ENCODE data around the gene ANO1.

Gene ANO1

DNA sequence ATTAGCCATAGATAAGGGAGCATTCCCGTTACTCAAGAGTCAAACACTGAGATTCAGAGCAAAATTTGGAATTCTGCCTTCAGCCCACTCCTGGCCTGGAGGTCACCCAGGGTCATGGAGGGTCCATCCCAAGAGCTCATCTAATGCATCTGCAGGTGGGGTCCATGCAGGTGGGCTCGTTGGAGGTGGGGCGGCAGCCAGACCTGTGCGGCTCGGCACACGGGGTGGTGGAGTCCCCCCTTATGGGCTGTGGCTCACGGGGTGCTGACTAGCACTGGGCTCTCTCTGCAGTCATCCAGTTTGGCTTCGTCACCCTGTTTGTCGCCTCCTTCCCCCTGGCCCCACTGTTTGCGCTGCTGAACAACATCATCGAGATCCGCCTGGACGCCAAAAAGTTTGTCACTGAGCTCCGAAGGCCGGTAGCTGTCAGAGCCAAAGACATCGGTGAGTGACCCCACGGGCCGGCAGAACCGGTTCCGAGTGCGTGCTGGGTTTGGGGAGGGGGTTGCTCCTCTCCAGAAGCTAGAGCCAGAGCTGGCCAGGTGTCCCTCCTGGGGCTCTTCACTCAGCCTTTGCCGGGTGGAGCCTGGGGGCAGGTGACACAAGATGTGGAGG is 92.6 kb downstream of the ANO1 start:
- no peak for ATAC-seq
- no peak for TF ChIP-seq ZNF70 (CRISPR knock-in tag; IDR thresholded peaks at IDR 0.05)
- no peak for TF ChIP-seq ZNF565 (CRISPR knock-in tag; conservative IDR thresholded peaks at IDR 0.05; ENCODE audit: low read depth)
- no peak for TF ChIP-seq ZNF8 (CRISPR knock-in tag; IDR thresholded peaks at IDR 0.05)
- TF ChIP-seq PPARA (CRISPR knock-in tag; IDR thresholded peaks at IDR 0.05; ENCODE audit: borderline replicate concordance): no peak
- TF ChIP-seq BACH2 (CRISPR knock-in tag; IDR thresholded peaks at IDR 0.05; ENCODE audit: borderline replicate concordance): no peak
- no peak for TF ChIP-seq ZC3H10 (CRISPR knock-in tag; IDR thresholded peaks at IDR 0.05)
- TF ChIP-seq TCF4 (CRISPR knock-in tag; IDR thresholded peaks at IDR 0.05; ENCODE audit: borderline replicate concordance): no peak
- TF ChIP-seq ARNTL (CRISPR knock-in tag; IDR thresholded peaks at IDR 0.05; ENCODE audit: borderline replicate concordance, low read depth): no peak
- TF ChIP-seq, protein P1, sequence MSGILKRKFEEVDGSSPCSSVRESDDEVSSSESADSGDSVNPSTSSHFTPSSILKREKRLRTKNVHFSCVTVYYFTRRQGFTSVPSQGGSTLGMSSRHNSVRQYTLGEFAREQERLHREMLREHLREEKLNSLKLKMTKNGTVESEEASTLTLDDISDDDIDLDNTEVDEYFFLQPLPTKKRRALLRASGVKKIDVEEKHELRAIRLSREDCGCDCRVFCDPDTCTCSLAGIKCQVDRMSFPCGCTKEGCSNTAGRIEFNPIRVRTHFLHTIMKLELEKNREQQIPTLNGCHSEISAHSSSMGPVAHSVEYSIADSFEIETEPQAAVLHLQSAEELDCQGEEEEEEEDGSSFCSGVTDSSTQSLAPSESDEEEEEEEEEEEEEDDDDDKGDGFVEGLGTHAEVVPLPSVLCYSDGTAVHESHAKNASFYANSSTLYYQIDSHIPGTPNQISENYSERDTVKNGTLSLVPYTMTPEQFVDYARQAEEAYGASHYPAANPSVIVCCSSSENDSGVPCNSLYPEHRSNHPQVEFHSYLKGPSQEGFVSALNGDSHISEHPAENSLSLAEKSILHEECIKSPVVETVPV (CRISPR knock-in tag; IDR thresholded peaks at IDR 0.05): no peak
- no peak for TF ChIP-seq ESRRG (CRISPR knock-in tag; IDR thresholded peaks at IDR 0.05)
- TF ChIP-seq, protein P2, sequence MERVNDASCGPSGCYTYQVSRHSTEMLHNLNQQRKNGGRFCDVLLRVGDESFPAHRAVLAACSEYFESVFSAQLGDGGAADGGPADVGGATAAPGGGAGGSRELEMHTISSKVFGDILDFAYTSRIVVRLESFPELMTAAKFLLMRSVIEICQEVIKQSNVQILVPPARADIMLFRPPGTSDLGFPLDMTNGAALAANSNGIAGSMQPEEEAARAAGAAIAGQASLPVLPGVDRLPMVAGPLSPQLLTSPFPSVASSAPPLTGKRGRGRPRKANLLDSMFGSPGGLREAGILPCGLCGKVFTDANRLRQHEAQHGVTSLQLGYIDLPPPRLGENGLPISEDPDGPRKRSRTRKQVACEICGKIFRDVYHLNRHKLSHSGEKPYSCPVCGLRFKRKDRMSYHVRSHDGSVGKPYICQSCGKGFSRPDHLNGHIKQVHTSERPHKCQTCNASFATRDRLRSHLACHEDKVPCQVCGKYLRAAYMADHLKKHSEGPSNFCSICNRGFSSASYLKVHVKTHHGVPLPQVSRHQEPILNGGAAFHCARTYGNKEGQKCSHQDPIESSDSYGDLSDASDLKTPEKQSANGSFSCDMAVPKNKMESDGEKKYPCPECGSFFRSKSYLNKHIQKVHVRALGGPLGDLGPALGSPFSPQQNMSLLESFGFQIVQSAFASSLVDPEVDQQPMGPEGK (CRISPR knock-in tag; IDR thresholded peaks at IDR 0.05; ENCODE audit: borderline replicate concordance): no peak
- TF ChIP-seq ZFP30 (CRISPR knock-in tag; IDR thresholded peaks at IDR 0.05): no peak
- TF ChIP-seq, protein P3, sequence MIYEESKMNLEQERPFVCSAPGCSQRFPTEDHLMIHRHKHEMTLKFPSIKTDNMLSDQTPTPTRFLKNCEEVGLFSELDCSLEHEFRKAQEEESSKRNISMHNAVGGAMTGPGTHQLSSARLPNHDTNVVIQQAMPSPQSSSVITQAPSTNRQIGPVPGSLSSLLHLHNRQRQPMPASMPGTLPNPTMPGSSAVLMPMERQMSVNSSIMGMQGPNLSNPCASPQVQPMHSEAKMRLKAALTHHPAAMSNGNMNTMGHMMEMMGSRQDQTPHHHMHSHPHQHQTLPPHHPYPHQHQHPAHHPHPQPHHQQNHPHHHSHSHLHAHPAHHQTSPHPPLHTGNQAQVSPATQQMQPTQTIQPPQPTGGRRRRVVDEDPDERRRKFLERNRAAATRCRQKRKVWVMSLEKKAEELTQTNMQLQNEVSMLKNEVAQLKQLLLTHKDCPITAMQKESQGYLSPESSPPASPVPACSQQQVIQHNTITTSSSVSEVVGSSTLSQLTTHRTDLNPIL (CRISPR knock-in tag; IDR thresholded peaks at IDR 0.05; ENCODE audit: low read depth): no peak
- no peak for TF ChIP-seq RARB (CRISPR knock-in tag; IDR thresholded peaks at IDR 0.05)
- TF ChIP-seq, protein P4, sequence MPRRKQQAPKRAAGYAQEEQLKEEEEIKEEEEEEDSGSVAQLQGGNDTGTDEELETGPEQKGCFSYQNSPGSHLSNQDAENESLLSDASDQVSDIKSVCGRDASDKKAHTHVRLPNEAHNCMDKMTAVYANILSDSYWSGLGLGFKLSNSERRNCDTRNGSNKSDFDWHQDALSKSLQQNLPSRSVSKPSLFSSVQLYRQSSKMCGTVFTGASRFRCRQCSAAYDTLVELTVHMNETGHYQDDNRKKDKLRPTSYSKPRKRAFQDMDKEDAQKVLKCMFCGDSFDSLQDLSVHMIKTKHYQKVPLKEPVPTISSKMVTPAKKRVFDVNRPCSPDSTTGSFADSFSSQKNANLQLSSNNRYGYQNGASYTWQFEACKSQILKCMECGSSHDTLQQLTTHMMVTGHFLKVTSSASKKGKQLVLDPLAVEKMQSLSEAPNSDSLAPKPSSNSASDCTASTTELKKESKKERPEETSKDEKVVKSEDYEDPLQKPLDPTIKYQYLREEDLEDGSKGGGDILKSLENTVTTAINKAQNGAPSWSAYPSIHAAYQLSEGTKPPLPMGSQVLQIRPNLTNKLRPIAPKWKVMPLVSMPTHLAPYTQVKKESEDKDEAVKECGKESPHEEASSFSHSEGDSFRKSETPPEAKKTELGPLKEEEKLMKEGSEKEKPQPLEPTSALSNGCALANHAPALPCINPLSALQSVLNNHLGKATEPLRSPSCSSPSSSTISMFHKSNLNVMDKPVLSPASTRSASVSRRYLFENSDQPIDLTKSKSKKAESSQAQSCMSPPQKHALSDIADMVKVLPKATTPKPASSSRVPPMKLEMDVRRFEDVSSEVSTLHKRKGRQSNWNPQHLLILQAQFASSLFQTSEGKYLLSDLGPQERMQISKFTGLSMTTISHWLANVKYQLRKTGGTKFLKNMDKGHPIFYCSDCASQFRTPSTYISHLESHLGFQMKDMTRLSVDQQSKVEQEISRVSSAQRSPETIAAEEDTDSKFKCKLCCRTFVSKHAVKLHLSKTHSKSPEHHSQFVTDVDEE (CRISPR knock-in tag; IDR thresholded peaks at IDR 0.05): no peak
- TF ChIP-seq ZFP3 (CRISPR knock-in tag; IDR thresholded peaks at IDR 0.05): no peak
- no peak for TF ChIP-seq TOX (CRISPR knock-in tag; IDR thresholded peaks at IDR 0.05; ENCODE audit: borderline replicate concordance)

DNA sequence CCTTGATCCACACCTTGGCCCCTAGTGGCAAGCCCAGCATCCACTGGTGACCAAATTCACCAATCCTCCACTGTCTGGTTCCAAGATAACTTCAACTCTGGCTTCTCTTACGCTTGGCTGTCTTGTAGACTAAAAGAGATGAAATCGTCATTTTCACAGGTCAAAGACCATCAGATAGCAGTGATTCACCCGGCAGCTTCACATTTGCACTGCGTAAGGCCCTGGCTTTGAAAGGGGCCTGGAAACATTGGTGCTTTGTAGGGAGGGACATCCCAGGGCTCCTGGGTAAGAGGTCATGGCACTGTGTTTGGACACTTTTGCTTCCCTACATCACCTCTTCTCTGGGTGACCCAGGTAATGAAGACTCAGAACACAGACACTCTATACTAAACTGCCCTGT is 94.9 kb downstream of the ANO1 start:
- ATAC-seq: no peak
- no peak for TF ChIP-seq CSDC2 (CRISPR knock-in tag; IDR thresholded peaks at IDR 0.05)
- no peak for TF ChIP-seq ZFP30 (CRISPR knock-in tag; IDR thresholded peaks at IDR 0.05)
- TF ChIP-seq, protein P1 (CRISPR knock-in tag; IDR thresholded peaks at IDR 0.05): no peak
- TF ChIP-seq ZFP3 (CRISPR knock-in tag; IDR thresholded peaks at IDR 0.05): no peak
- no peak for TF ChIP-seq ZC3H10 (CRISPR knock-in tag; IDR thresholded peaks at IDR 0.05)
- TF ChIP-seq, protein P5, sequence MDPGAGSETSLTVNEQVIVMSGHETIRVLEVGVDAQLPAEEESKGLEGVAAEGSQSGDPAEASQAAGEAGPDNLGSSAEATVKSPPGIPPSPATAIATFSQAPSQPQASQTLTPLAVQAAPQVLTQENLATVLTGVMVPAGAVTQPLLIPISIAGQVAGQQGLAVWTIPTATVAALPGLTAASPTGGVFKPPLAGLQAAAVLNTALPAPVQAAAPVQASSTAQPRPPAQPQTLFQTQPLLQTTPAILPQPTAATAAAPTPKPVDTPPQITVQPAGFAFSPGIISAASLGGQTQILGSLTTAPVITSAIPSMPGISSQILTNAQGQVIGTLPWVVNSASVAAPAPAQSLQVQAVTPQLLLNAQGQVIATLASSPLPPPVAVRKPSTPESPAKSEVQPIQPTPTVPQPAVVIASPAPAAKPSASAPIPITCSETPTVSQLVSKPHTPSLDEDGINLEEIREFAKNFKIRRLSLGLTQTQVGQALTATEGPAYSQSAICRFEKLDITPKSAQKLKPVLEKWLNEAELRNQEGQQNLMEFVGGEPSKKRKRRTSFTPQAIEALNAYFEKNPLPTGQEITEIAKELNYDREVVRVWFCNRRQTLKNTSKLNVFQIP (CRISPR knock-in tag; IDR thresholded peaks at IDR 0.05; ENCODE audit: borderline replicate concordance, low read depth): no peak
- TF ChIP-seq TCF4 (CRISPR knock-in tag; IDR thresholded peaks at IDR 0.05; ENCODE audit: borderline replicate concordance): no peak
- TF ChIP-seq, protein P4 (CRISPR knock-in tag; IDR thresholded peaks at IDR 0.05): no peak
- TF ChIP-seq PPARA (CRISPR knock-in tag; IDR thresholded peaks at IDR 0.05; ENCODE audit: borderline replicate concordance): no peak
- TF ChIP-seq ZNF8 (CRISPR knock-in tag; IDR thresholded peaks at IDR 0.05): no peak
- TF ChIP-seq, protein P3 (CRISPR knock-in tag; IDR thresholded peaks at IDR 0.05; ENCODE audit: low read depth): no peak

Measured in SK-N-SH treated with all-trans-retinoic acid at 6 μM for 48 hours (cell line).